ENCODE data around the gene CRISP2.

DNA sequence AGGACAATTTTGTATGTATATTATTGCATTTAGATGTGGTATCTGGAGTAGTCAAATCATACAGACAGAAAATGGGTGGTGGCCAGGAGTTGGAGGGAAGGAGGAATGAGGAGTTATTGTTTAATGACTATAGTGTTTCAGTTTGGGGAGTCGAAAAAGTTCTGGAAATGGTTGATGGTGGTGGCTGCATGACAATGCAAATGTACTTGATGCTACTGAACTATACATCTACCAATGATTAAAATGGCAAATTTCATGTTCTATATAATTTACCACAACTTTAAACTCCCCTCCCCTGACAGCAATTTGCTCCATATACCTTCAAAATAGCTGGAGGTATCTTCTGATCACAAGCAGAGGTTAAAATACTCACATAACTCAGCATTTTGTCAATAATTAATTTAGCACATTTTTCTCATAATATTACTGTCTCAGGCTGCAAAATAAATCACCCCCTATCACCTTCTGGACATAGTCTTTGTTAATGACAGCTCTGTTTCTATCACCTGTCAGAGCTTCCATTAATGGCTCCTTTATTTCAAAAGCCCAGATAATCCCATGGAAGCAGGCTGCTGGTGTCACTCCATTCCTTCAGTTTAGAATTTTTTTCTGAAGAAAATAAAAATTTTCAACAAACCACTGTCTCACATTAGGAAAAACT, 51.0 kb downstream of the CRISP2 start:
- TF ChIP-seq, protein P1, sequence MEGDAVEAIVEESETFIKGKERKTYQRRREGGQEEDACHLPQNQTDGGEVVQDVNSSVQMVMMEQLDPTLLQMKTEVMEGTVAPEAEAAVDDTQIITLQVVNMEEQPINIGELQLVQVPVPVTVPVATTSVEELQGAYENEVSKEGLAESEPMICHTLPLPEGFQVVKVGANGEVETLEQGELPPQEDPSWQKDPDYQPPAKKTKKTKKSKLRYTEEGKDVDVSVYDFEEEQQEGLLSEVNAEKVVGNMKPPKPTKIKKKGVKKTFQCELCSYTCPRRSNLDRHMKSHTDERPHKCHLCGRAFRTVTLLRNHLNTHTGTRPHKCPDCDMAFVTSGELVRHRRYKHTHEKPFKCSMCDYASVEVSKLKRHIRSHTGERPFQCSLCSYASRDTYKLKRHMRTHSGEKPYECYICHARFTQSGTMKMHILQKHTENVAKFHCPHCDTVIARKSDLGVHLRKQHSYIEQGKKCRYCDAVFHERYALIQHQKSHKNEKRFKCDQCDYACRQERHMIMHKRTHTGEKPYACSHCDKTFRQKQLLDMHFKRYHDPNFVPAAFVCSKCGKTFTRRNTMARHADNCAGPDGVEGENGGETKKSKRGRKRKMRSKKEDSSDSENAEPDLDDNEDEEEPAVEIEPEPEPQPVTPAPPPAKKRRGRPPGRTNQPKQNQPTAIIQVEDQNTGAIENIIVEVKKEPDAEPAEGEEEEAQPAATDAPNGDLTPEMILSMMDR (conservative IDR thresholded peaks at IDR 0.05), result no peak
- no peak for TF ChIP-seq EZH2 (IDR thresholded peaks at IDR 0.05; ENCODE audit: low read depth)

Data from PC-9 (cell line).